PC-9 (cell line): Measurements from ENCODE around the gene CFAP161. TPM values are rescaled to one million over a fixed set of nuclear protein-coding genes. Genes with fewer than 3 reads are reported as not detected.

Experiments used
- BruUV-seq: library from RNA; stranded (reverse); fragments of 400-500 nt; replicated peaks from 2 replicates; lab custom pipeline; 2021; lab: Mats Ljungman, UMichigan
- CTCF ChIA-PET: fragments of 300-600 bp; sonication (Branson Sonifier 250); formaldehyde crosslinking; loops from one replicate; lab custom pipeline; 2022; ENCODE audit warnings: antibody characterized with exemption; lab: Charles Lee
- POLR2A ChIA-PET: fragments of 300-600 bp; sonication (Branson Sonifier 250); formaldehyde crosslinking; loops from one replicate; lab custom pipeline; 2022; ENCODE audit warnings: antibody characterized with exemption; ENCODE audit not compliant: unreplicated experiment; lab: Charles Lee
- DNase-seq, 2 experiments: peaks; one replicate each; pipeline versions ENCODE4 v3.0.0 to v3.0.0-alpha.2; 2015 to 2022; ENCODE audit warnings: mixed read lengths in 1 of 2
- H2AFZ ChIP-seq: fragments of 200-600 bp; sonication (generic); 2 replicates; pipeline ENCODE4 v1.8.1; 2017; ENCODE audit warnings: antibody characterized with exemption
- H3F3A ChIP-seq: fragments of 200-600 bp; sonication (generic); 2 replicates; pipeline ENCODE4 v1.8.1; 2017; ENCODE audit warnings: antibody characterized with exemption, mild to moderate bottlenecking, low read depth; ENCODE audit not compliant: insufficient read depth
- H3K27ac ChIP-seq: fragments of 200-600 bp; sonication (generic); 2 replicates; pipeline ENCODE4 v1.6.1; 2016; ENCODE audit warnings: mixed run types
- H3K27me3 ChIP-seq: fragments of 200-600 bp; sonication (generic); 2 replicates; pipeline ENCODE4 v1.6.1; 2016; ENCODE audit warnings: low read depth, mixed run types; ENCODE audit not compliant: insufficient read depth
- H3K36me3 ChIP-seq: fragments of 200-600 bp; sonication (generic); 2 replicates; pipeline ENCODE4 v1.6.1; 2016; ENCODE audit warnings: low read depth, mixed run types
- H3K4me1 ChIP-seq: fragments of 200-600 bp; sonication (generic); replicated peaks from 2 replicates; pipeline ENCODE4 v1.6.1; 2016; ENCODE audit warnings: mixed run types; ENCODE audit not compliant: insufficient read depth
- H3K4me2 ChIP-seq: fragments of 200-600 bp; sonication (generic); 2 replicates; pipeline ENCODE4 v1.6.1; 2017; ENCODE audit warnings: mixed run types
- H3K4me3 ChIP-seq: fragments of 200-600 bp; sonication (generic); 2 replicates; pipeline ENCODE4 v1.6.1; 2016; ENCODE audit warnings: mixed run types
- H3K79me2 ChIP-seq: fragments of 200-600 bp; sonication (generic); 2 replicates; pipeline ENCODE4 v1.6.1; 2017; ENCODE audit warnings: low read depth, mixed run types
- H3K9me2 ChIP-seq: fragments of 200-600 bp; sonication (generic); 2 replicates; pipeline ENCODE4 v1.8.1; 2017; ENCODE audit warnings: mild to moderate bottlenecking; ENCODE audit not compliant: insufficient read depth
- H3K9me3 ChIP-seq: fragments of 200-600 bp; sonication (generic); 2 replicates; pipeline ENCODE4 v1.8.1; 2016; ENCODE audit warnings: low read depth; ENCODE audit not compliant: insufficient read depth
- H4K20me1 ChIP-seq: fragments of 200-600 bp; sonication (generic); 2 replicates; pipeline ENCODE4 v1.8.1; 2017; ENCODE audit not compliant: insufficient read depth
- EZH2 ChIP-seq: fragments of 200-600 bp; sonication (generic); IDR thresholded peaks from 2 replicates; pipeline ENCODE4 v1.8.0; 2017; ENCODE audit warnings: antibody characterized with exemption, low read depth
- intact Hi-C: fragments of 100-400 bp; cut with micrococcal nuclease; formaldehyde crosslinking; loops from one replicate; pipeline ENCODE4 v1.10.0; 2022; ENCODE audit not compliant: unreplicated experiment
- total RNA-seq: library from RNA; stranded (reverse); gene quantifications from 2 replicates; pipeline ENCODE4 v1.2.3, GENCODE V29; 2021
- TF ChIP-seq, protein P1 (sequence below): fragments of 200-600 bp; sonication (generic); conservative IDR thresholded peaks from 2 replicates; pipeline ENCODE4 v1.6.1; 2017; ENCODE audit warnings: mixed run types, antibody characterized with exemption, mild to moderate bottlenecking, moderate library complexity

The CFAP161 gene
- total RNA-seq, 1 experiment from 2014 or later, result 1.4 TPM

DNA sequence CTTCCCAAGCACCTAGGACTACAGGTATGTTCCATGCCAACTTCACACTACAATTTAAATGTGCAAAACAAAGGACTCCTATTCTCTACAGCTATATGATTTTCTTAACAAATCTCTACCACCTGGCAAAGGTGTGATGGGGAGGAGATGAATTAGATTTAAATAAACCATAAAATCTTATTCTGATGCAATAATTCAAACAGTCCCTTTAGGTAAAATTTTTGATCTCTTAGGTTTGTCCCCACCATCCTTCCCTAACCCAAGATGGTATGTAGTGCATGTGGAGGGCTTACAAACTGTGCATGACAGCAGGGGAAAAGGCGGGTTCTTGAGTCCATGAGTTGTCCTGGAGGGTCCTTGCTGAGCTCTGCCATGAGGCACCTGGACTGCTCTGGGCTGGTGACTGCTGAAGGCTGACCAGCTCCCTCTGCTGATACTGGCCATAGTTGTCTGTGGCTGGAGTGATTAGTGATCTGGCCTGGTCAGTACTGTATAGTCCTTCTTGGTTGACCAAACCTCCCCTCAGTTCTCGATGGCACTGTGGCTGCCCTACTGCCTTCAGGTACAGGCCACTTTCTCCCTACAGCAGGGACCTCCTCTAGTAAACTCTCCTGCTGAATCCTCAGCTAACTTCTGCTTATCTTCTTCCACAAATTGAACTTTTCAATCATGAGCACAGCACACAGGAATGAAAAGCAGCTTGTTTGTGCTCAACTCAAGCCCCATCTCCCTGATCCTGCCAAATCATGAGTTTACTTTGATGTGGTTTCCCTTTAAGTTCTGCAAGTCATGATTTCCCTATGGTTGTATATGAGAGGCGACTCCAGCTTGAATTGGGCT is 30.1 kb downstream of the CFAP161 start:
- H3K27me3 ChIP-seq, result peaks cover 30% of the 10 kb centered on the region
- no peak overlapping the region for H3K4me3 ChIP-seq
- H4K20me1 ChIP-seq, result no peaks in the 10 kb centered on the region
- no peaks in the 10 kb centered on the region for H3F3A ChIP-seq
- no peaks in the 10 kb centered on the region for H3K9me3 ChIP-seq
- no peak overlapping the region for H3K27ac ChIP-seq
- H3K4me2 ChIP-seq, result no peak overlapping the region
- no peak overlapping the region for H2AFZ ChIP-seq
- TF ChIP-seq EZH2, result no peak
- TF ChIP-seq, protein P1, sequence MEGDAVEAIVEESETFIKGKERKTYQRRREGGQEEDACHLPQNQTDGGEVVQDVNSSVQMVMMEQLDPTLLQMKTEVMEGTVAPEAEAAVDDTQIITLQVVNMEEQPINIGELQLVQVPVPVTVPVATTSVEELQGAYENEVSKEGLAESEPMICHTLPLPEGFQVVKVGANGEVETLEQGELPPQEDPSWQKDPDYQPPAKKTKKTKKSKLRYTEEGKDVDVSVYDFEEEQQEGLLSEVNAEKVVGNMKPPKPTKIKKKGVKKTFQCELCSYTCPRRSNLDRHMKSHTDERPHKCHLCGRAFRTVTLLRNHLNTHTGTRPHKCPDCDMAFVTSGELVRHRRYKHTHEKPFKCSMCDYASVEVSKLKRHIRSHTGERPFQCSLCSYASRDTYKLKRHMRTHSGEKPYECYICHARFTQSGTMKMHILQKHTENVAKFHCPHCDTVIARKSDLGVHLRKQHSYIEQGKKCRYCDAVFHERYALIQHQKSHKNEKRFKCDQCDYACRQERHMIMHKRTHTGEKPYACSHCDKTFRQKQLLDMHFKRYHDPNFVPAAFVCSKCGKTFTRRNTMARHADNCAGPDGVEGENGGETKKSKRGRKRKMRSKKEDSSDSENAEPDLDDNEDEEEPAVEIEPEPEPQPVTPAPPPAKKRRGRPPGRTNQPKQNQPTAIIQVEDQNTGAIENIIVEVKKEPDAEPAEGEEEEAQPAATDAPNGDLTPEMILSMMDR, result no peak
- H3K79me2 ChIP-seq, result no peaks in the 10 kb centered on the region
- ChIA-PET CTCF (no interaction called here), POLR2A (no interaction called here)
- DNase-seq, result no peak
- H3K36me3 ChIP-seq, result no peaks in the 10 kb centered on the region
- no TSS peak for BruUV-seq
- H3K9me2 ChIP-seq, result no peaks in the 10 kb centered on the region
- no peaks in the 10 kb centered on the region for H3K4me1 ChIP-seq
- intact Hi-C loops, result no loop called here

GRCh38 chr15:81165535-81165934 is 31.5 kb downstream of the CFAP161 start:
- Histone ChIP-seq H3K79me2 (no peaks in the 10 kb centered on the region), H3K9me3 (no peaks in the 10 kb centered on the region), H4K20me1 (no peaks in the 10 kb centered on the region), H3K4me3 (no peak overlapping the region), H3K4me1 (no peaks in the 10 kb centered on the region), H3K9me2 (no peaks in the 10 kb centered on the region), H3K36me3 (no peaks in the 10 kb centered on the region), H3K4me2 (no peak overlapping the region), H3K27me3 (peaks cover 24% of the 10 kb centered on the region), H3K27ac (no peak overlapping the region), H3F3A (no peaks in the 10 kb centered on the region), H2AFZ (no peak overlapping the region)
- CTCF ChIA-PET, result no interaction called here
- intact Hi-C loops, result no loop called here
- BruUV-seq, result no TSS peak
- POLR2A ChIA-PET, result no interaction called here
- no peak for DNase-seq
- no peak for TF ChIP-seq EZH2
- TF ChIP-seq, protein P1, result no peak

- H3K79me2 ChIP-seq, result no peaks in the 10 kb centered on the region
- intact Hi-C loops, result no loop called here
- H3F3A ChIP-seq, result no peaks in the 10 kb centered on the region
- no peaks in the 10 kb centered on the region for H3K36me3 ChIP-seq
- no peak overlapping the region for H3K4me3 ChIP-seq
- BruUV-seq, result no TSS peak
- TF ChIP-seq, protein P1, result no peak
- no peak for TF ChIP-seq EZH2
- CTCF ChIA-PET, result no interaction called here
- no peaks in the 10 kb centered on the region for H4K20me1 ChIP-seq
- H3K9me3 ChIP-seq, result no peaks in the 10 kb centered on the region
- H3K27me3 ChIP-seq, result peaks cover 17% of the 10 kb centered on the region
- no peak overlapping the region for H2AFZ ChIP-seq
- no peak overlapping the region for H3K4me2 ChIP-seq
- POLR2A ChIA-PET, result no interaction called here
- H3K4me1 ChIP-seq, result no peaks in the 10 kb centered on the region
- no peaks in the 10 kb centered on the region for H3K9me2 ChIP-seq
- DNase-seq, result no peak
- no peak overlapping the region for H3K27ac ChIP-seq
Observed at GRCh38 chr15:81166636-81167305, 32.7 kb downstream of the CFAP161 start.
